HCEC 1CT (cell line): ENCODE data around the gene P3H1.
"Not testable (repeated sequence)": the region's sequence is repeated elsewhere in the genome, so short reads cannot be mapped to it uniquely, and the experiment has no call there.

Experiments
- DNase-seq: peaks from one replicate; pipeline ENCODE4 v3.0.0-alpha.2; 2017

P3H1 gene

DNA sequence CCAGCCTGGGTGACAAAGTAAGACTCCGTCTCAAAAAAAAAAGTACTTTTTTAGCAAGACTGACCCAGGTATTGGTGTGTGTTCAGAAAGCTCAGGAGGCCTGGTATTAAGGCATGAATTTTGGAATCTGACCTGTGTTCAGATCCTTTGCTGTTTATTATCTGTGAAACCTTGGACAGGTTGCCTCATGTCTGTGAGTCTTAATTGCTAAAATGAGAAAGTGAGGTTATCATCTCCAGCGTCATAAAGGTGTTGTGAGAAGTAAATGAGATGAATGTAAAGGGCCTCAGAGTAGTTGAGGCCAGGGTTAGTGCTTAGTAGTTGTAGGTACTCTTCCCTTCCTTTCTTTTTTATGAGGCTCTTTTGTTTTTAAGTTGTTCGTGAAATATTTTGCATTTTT is 3.0 kb upstream of the P3H1 start:
- no peak for DNase-seq

- DNase-seq: no peak
Observed at GRCh38 chr1:42768172-42768571, 1.3 kb upstream of the P3H1 start.

GRCh38 chr1:42767510-42768000 is 727 bp upstream of the P3H1 start:
- no peak for DNase-seq

DNA sequence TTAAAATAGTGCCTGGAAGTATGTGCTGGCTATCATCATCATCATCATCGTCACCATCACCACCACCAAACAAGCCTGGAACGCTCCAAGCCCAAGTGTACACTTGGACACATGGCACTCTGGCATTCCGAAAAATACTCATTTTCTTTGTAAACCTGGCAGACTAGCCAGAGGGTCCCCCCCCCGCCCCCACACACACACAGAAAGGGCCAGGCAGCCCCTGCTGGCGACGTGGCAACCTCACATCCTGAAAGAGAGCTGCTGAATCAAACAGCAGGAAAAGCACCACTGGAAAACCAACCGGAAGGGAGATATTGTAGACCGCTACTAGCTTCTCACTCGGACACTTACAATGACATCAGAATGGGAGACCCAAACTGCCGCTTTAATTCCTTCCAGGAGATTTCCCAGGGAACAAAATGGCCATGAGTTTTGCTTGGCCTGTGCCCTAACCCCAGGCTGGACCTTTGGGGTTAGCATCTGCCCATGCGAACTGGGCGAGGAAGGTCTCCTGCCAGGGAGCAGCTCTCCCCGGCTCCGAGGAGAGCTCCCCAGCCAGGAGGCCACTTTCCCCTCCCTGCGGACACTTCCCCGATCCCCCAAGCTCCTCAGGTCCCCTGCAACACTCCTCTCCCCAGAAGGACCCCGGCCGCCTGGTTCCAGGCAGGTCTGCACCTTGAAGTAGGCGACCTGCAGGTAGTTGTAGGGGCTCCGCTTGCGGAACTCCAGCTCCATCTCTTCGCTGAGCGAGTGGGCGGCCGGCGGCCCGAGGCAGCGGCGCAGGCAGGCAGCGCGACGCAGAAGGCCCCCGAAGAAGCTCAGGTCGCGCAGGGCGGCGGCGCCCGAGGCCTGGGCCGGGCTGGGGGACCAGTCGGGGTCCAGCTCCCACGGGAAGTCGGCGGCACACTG is 742 bp downstream of the P3H1 start:
- peak; percentile 86 for DNase-seq

GRCh38 chr1:42765269-42765668 is 1.6 kb downstream of the P3H1 start:
- DNase-seq: no peak

DNA sequence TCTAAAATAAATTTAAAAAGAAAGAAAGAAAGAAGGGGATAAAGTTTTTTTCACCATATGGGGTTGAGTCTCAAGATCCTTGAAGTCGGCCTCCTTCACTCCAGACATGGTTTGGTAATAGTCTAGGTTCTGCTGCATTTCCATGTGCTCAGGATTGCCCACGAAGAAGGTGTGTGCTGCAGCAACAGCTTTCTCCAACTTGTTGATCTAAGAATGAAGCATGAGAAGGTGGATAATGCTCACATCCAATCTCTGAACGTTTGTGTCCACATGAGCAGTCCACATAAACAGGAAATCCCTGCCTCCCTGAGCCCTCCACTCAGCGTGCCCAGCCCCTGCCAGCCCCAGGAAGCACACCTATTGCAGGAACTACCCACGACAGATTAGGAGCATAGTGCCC is 4.6 kb downstream of the P3H1 start:
- DNase-seq: no peak

DNA sequence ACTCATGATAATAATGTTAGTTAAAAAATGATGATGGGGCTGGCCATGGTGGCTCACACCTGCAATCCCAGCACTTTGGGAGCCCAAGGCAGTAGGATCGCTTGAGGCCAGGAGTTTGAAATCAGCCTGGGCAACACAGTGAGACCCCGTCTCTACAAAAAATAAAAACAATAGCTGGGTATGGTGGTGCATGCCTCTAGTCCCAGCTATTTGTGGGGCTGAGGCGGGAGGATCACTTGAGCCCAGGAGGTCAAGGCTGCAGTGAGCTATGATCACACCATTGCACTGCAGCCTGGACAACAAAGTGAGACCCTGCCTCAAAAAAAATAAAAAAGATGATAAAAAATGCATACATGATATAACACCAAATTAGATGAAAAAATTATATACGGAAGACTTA is 5.3 kb downstream of the P3H1 start:
- DNase-seq: no peak

DNA sequence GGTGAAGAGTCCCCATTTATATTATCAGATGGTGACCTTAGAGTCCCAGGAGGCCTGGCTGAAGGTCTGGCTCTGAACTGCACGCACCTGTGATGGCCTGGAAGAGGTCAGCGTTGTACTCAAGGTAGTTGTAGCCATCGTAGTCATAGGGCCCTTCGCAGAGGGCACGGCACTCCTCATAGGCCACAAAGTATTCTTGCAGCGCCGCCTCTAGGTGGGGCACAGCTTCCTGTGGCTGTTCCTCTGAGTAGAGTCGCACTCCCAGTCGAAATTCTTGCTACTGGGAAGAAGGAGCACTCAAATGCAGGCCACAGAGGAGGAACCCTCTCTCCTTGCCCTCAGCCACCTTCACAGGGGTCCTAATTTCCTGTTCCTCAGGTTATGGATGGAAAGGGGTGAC is 7.7 kb downstream of the P3H1 start:
- no peak for DNase-seq

DNA sequence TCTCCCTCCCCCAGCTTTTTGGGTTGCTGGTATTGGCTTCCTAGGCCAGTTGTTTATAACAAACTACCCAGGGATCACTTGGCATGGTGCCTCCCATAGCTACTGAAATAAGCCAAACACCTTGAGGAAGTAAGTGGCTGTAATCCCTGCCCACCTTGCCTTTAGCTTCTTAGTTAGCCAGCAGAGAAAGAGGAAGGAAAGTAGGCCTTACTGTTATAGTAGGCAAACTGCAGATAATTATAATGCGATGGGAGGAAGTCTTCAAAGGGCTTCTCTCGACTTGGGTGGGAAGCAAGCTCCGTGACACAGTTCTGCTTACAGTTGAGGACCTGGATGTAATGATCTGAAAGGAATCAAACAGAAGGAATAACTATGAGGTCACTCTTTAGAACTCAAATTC is 8.2 kb downstream of the P3H1 start:
- DNase-seq: no peak

DNA sequence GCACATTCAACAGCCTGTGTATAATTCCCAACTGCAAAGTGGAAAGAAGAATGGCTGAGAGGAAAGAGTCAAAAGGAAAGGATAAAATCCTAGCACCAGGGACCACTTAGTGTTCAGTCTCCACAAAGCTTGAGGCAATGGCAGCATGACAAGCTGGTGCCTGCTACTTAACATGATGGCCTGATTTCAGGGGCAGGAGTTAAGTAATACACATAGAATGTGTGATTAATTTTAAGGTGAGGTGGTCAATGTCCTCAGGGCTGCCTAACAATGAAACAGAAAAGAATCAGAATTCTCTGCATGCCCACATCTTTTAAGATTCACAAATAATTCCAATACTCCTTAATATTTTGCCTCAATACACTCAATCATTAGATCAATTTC is 8.9 kb downstream of the P3H1 start:
- no peak for DNase-seq

GRCh38 chr1:42756956-42757891 is 9.6 kb downstream of the P3H1 start:
- DNase-seq: peak; percentile 62

DNA sequence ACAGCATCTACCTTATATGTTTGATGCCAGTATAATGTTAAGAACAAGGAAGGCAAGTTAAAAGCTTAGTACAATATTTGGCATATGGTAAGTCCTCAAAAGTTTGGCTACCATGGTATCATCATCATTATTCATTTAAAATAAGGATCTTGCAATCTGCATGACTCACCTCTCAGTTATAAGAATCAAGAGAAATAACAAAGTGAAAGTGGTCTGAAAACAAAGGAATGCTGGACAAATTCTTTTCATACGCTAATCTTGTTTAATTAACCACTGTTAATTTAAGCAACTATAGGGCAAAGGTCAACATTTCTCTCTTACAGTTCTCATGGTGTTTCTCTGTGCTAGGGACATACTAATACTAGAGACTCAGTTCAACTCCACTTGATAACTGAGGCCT is 13.8 kb downstream of the P3H1 start:
- DNase-seq: peak; percentile 79

DNA sequence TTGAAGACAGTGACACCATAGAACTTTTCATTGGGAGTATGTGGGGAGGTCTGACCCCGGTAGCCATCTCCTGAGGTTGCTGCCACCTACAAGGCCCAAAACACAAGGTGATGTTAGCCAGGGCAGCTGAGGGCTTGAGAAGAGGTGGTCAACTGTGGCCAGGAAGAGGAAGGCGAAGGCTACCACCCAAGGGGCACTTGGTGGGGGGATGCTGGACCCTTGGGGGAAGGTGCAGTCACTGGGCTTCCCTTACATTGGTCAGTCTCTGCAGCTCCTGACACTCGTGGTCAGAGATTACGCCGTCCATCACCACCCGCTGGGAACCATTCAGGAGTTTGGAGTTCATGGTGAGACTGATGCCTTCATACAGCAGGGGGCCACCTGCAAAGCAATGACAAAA is 14.5 kb downstream of the P3H1 start:
- DNase-seq: no peak

GRCh38 chr1:42751511-42752070 is 15.2 kb downstream of the P3H1 start:
- not testable (repeated sequence) for DNase-seq

- DNase-seq: no peak
Observed at GRCh38 chr1:42750041-42750440, 16.8 kb downstream of the P3H1 start.

- DNase-seq: no peak
Observed at GRCh38 chr1:42748461-42749410, 18.1 kb downstream of the P3H1 start.

GRCh38 chr1:42748021-42748420 is 18.8 kb downstream of the P3H1 start:
- no peak for DNase-seq

DNA sequence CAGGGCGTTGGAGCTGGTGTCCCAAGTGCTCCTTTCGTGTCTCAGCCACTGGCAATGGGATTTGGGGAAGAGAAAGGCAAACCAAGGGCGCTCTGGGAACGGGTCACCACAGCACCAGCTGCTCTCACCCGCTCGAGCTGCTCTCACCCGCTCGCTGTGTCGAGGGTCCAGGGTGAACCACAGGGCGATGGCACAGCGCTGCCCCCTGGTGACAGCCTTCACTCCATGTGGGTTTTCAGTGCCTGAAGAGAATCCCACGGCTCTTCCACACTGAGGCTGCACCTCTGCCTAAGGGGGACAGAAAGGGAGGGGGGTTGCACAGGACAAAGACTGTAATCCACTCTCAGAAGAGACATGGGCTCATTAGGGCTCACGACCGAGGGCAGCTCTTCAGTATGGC is 19.7 kb downstream of the P3H1 start:
- DNase-seq: no peak

- no peak for DNase-seq
Observed at GRCh38 chr1:42746436-42747105, 20.3 kb downstream of the P3H1 start.

- DNase-seq: peak; percentile 32
Observed at GRCh38 chr1:42745851-42746250, 21.0 kb downstream of the P3H1 start.

- DNase-seq: no peak
Observed at GRCh38 chr1:42744148-42744413, 22.7 kb downstream of the P3H1 start.
